ENCODE results near the gene NEFH.

The NEFH gene

GRCh38 chr22:29491012-29491411 lies 11.0 kb downstream of the NEFH start:
- DNase-seq (ENCODE audit: low read depth, low spot score) = no peak
- no peak overlapping the region for H3K27ac ChIP-seq

GRCh38 chr22:29493636-29494035 lies 13.6 kb downstream of the NEFH start:
- DNase-seq (ENCODE audit: low read depth, low spot score) = no peak
- no peak overlapping the region for H3K27ac ChIP-seq

GRCh38 chr22:29499852-29500251 lies 19.8 kb downstream of the NEFH start:
- DNase-seq (ENCODE audit: low read depth, low spot score) = no peak
- no peak overlapping the region for H3K27ac ChIP-seq

GRCh38 chr22:29503811-29504372 lies 23.9 kb downstream of the NEFH start:
- H3K27ac ChIP-seq = no peak overlapping the region
- DNase-seq (ENCODE audit: low read depth, low spot score) = no peak

GRCh38 chr22:29509298-29509697 lies 29.3 kb downstream of the NEFH start:
- no peak for DNase-seq (ENCODE audit: low read depth, low spot score)
- H3K27ac ChIP-seq = no peak overlapping the region

GRCh38 chr22:29509815-29510214 lies 29.8 kb downstream of the NEFH start:
- no peak overlapping the region for H3K27ac ChIP-seq
- DNase-seq (ENCODE audit: low read depth, low spot score) = no peak

GRCh38 chr22:29510542-29510941 lies 30.5 kb downstream of the NEFH start:
- no peak for DNase-seq (ENCODE audit: low read depth, low spot score)
- no peak overlapping the region for H3K27ac ChIP-seq

GRCh38 chr22:29511126-29511862 lies 31.3 kb downstream of the NEFH start:
- no peak for DNase-seq (ENCODE audit: low read depth, low spot score)
- H3K27ac ChIP-seq = no peak overlapping the region

GRCh38 chr22:29512031-29512430 lies 32.0 kb downstream of the NEFH start:
- no peak for DNase-seq (ENCODE audit: low read depth, low spot score)
- H3K27ac ChIP-seq = no peak overlapping the region

GRCh38 chr22:29517215-29517908 lies 37.3 kb downstream of the NEFH start:
- no peak overlapping the region for H3K27ac ChIP-seq

GRCh38 chr22:29518427-29518826 lies 38.4 kb downstream of the NEFH start:
- no peak overlapping the region for H3K27ac ChIP-seq
- no peak for DNase-seq (ENCODE audit: low read depth, low spot score)

More at GRCh38 chr22:29517215-29517908, 37.3 kb downstream of the NEFH start:
- DNase-seq (ENCODE audit: low read depth, low spot score) = no peak

- DNase-seq (ENCODE audit: low read depth, low spot score) = no peak
- no peak overlapping the region for H3K27ac ChIP-seq
Observed at GRCh38 chr22:29519996-29520395, 40.0 kb downstream of the NEFH start.

- DNase-seq (ENCODE audit: low read depth, low spot score) = no peak
- H3K27ac ChIP-seq = no peak overlapping the region
Observed at GRCh38 chr22:29520851-29521250, 40.8 kb downstream of the NEFH start.

- no peak for DNase-seq (ENCODE audit: low read depth, low spot score)
- no peak overlapping the region for H3K27ac ChIP-seq
Observed at GRCh38 chr22:29521526-29521925, 41.5 kb downstream of the NEFH start.

- no peak for DNase-seq (ENCODE audit: low read depth, low spot score)
Observed at GRCh38 chr22:29523761-29524160, 43.7 kb downstream of the NEFH start.

GRCh38 chr22:29524442-29525191 lies 44.6 kb downstream of the NEFH start:
- H3K27ac ChIP-seq = no peak overlapping the region
- no peak for DNase-seq (ENCODE audit: low read depth, low spot score)

More at GRCh38 chr22:29523761-29524160, 43.7 kb downstream of the NEFH start:
- H3K27ac ChIP-seq = no peak overlapping the region

- H3K27ac ChIP-seq = no peak overlapping the region
- no peak for DNase-seq (ENCODE audit: low read depth, low spot score)
Observed at GRCh38 chr22:29528144-29528543, 48.1 kb downstream of the NEFH start.

- no peak for DNase-seq (ENCODE audit: low read depth, low spot score)
- H3K27ac ChIP-seq = no peak overlapping the region
Observed at GRCh38 chr22:29530716-29531115, 50.7 kb downstream of the NEFH start.

- DNase-seq (ENCODE audit: low read depth, low spot score) = no peak
- no peak overlapping the region for H3K27ac ChIP-seq
Observed at GRCh38 chr22:29531419-29531818, 51.4 kb downstream of the NEFH start.

- H3K27ac ChIP-seq = no peak overlapping the region
- DNase-seq (ENCODE audit: low read depth, low spot score) = no peak
Observed at GRCh38 chr22:29536411-29536810, 56.4 kb downstream of the NEFH start.

- H3K27ac ChIP-seq = no peak overlapping the region
- no peak for DNase-seq (ENCODE audit: low read depth, low spot score)
Observed at GRCh38 chr22:29539105-29539504, 59.1 kb downstream of the NEFH start.

All from epithelial cell of prostate (primary cell).